ENCODE data around the gene GUK1. TPM values are rescaled to one million over a fixed set of nuclear protein-coding genes. Genes with fewer than 3 reads are reported as not detected.

Gene GUK1
- total RNA-seq, 1 donor from 2014 or later, result 519 TPM

GRCh38 chr1:228176461-228177182 lies 36.5 kb downstream of the GUK1 start:
- Histone ChIP-seq H3K27me3 (ENCODE audit: control insufficient read depth, insufficient read depth, low read length) (no peaks in the 10 kb centered on the region), H3K36me3 (ENCODE audit: control insufficient read depth, insufficient read depth, low read length) (peaks cover 7% of the 10 kb centered on the region), H3K4me3 (ENCODE audit: low read depth, low read length) (no peak overlapping the region)
- FAIRE-seq (no peak), DNase-seq (ENCODE audit: low read depth) (no peak)
- TF ChIP-seq CTCF (IDR thresholded peaks at IDR 0.05; ENCODE audit: insufficient read depth, low read length, severe bottlenecking), result no peak

- Histone ChIP-seq H3K36me3 (ENCODE audit: control insufficient read depth, insufficient read depth, low read length) (peaks cover 7% of the 10 kb centered on the region), H3K27me3 (ENCODE audit: control insufficient read depth, insufficient read depth, low read length) (no peaks in the 10 kb centered on the region), H3K4me3 (ENCODE audit: low read depth, low read length) (no peak overlapping the region)
- no peak for TF ChIP-seq CTCF (IDR thresholded peaks at IDR 0.05; ENCODE audit: insufficient read depth, low read length, severe bottlenecking)
- DNase-seq (ENCODE audit: low read depth) (no peak), FAIRE-seq (no peak)
Observed at GRCh38 chr1:228177183-228177475, 37.0 kb downstream of the GUK1 start.

GRCh38 chr1:228177721-228178710 lies 37.9 kb downstream of the GUK1 start:
- Histone ChIP-seq H3K36me3 (ENCODE audit: control insufficient read depth, insufficient read depth, low read length) (peaks cover 7% of the 10 kb centered on the region), H3K27me3 (ENCODE audit: control insufficient read depth, insufficient read depth, low read length) (no peaks in the 10 kb centered on the region), H3K4me3 (ENCODE audit: low read depth, low read length) (no peak overlapping the region)
- no peak for TF ChIP-seq CTCF (IDR thresholded peaks at IDR 0.05; ENCODE audit: insufficient read depth, low read length, severe bottlenecking)
- no peak for DNase-seq (ENCODE audit: low read depth)
- FAIRE-seq, result no peak

GRCh38 chr1:228178737-228179684 lies 38.9 kb downstream of the GUK1 start:
- H3K4me3 ChIP-seq (ENCODE audit: low read depth, low read length), result no peak overlapping the region
- H3K36me3 ChIP-seq (ENCODE audit: control insufficient read depth, insufficient read depth, low read length), result peaks cover 7% of the 10 kb centered on the region
- no peak for TF ChIP-seq CTCF (IDR thresholded peaks at IDR 0.05; ENCODE audit: insufficient read depth, low read length, severe bottlenecking)
- FAIRE-seq, result no peak
- no peak for DNase-seq (ENCODE audit: low read depth)
- H3K27me3 ChIP-seq (ENCODE audit: control insufficient read depth, insufficient read depth, low read length), result no peaks in the 10 kb centered on the region

GRCh38 chr1:228180271-228180958 lies 40.3 kb downstream of the GUK1 start:
- H3K4me3 ChIP-seq (ENCODE audit: low read depth, low read length), result no peak overlapping the region
- peaks cover under 1% of the 10 kb centered on the region for H3K36me3 ChIP-seq (ENCODE audit: control insufficient read depth, insufficient read depth, low read length)
- no peaks in the 10 kb centered on the region for H3K27me3 ChIP-seq (ENCODE audit: control insufficient read depth, insufficient read depth, low read length)
- no peak for TF ChIP-seq CTCF (IDR thresholded peaks at IDR 0.05; ENCODE audit: insufficient read depth, low read length, severe bottlenecking)
- no peak for FAIRE-seq
- no peak for DNase-seq (ENCODE audit: low read depth)

All from bronchial epithelial cell (primary cell).